ENCODE measurements around the gene CD27.

CD27 gene

GRCh38 chr12:6492838-6493496 is 48.2 kb downstream of the CD27 start, which contains the start of gene MRPL51 (continued):
- TF ChIP-seq ZNF501 (tag by site-specific recombination; IDR thresholded peaks at IDR 0.05): peak; percentile 91
- no peak for TF ChIP-seq ZNF214 (tag by site-specific recombination; IDR thresholded peaks at IDR 0.05; ENCODE audit: borderline replicate concordance)
- no peak for TF ChIP-seq ZNF423 (tag by site-specific recombination; IDR thresholded peaks at IDR 0.05)
- TF ChIP-seq ZNF580 (tag by site-specific recombination; IDR thresholded peaks at IDR 0.05): peak; percentile 99
- TF ChIP-seq, protein P1, sequence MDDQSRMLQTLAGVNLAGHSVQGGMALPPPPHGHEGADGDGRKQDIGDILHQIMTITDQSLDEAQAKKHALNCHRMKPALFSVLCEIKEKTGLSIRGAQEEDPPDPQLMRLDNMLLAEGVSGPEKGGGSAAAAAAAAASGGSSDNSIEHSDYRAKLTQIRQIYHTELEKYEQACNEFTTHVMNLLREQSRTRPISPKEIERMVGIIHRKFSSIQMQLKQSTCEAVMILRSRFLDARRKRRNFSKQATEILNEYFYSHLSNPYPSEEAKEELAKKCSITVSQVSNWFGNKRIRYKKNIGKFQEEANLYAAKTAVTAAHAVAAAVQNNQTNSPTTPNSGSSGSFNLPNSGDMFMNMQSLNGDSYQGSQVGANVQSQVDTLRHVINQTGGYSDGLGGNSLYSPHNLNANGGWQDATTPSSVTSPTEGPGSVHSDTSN (CRISPR knock-in tag; IDR thresholded peaks at IDR 0.05): no peak
- no peak for TF ChIP-seq ZNF473 (tag by site-specific recombination; IDR thresholded peaks at IDR 0.05)
- no peak for TF ChIP-seq ZNF555 (tag by site-specific recombination; conservative IDR thresholded peaks at IDR 0.05)
- TF ChIP-seq ZNF792 (tag by site-specific recombination; IDR thresholded peaks at IDR 0.05): no peak
- TF ChIP-seq ZBTB8A (tag by site-specific recombination; IDR thresholded peaks at IDR 0.05): peak; percentile 98
- TF ChIP-seq ZNF366 (tag by site-specific recombination; conservative IDR thresholded peaks at IDR 0.05): no peak
- no peak for TF ChIP-seq ZNF175 (tag by site-specific recombination; IDR thresholded peaks at IDR 0.05)
- TF ChIP-seq SP7 (tag by site-specific recombination; IDR thresholded peaks at IDR 0.05): peak; percentile 66
- TF ChIP-seq ZNF664 (tag by site-specific recombination; IDR thresholded peaks at IDR 0.05): no peak
- TF ChIP-seq ZNF561 (tag by site-specific recombination; IDR thresholded peaks at IDR 0.05; ENCODE audit: borderline replicate concordance): peak; percentile 86
- peak; percentile 95 for TF ChIP-seq SP2 (tag by site-specific recombination; IDR thresholded peaks at IDR 0.05)
- TF ChIP-seq, protein P2, sequence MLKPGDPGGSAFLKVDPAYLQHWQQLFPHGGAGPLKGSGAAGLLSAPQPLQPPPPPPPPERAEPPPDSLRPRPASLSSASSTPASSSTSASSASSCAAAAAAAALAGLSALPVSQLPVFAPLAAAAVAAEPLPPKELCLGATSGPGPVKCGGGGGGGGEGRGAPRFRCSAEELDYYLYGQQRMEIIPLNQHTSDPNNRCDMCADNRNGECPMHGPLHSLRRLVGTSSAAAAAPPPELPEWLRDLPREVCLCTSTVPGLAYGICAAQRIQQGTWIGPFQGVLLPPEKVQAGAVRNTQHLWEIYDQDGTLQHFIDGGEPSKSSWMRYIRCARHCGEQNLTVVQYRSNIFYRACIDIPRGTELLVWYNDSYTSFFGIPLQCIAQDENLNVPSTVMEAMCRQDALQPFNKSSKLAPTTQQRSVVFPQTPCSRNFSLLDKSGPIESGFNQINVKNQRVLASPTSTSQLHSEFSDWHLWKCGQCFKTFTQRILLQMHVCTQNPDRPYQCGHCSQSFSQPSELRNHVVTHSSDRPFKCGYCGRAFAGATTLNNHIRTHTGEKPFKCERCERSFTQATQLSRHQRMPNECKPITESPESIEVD (tag by site-specific recombination; IDR thresholded peaks at IDR 0.05): no peak
- peak; percentile 55; the same call in 1 of the 2 replicates for TF ChIP-seq ZNF24 (tag by site-specific recombination; IDR thresholded peaks at IDR 0.05)
- no peak for TF ChIP-seq ZNF837 (tag by site-specific recombination; IDR thresholded peaks at IDR 0.05)
- no peak for TF ChIP-seq ZNF544 (tag by site-specific recombination; IDR thresholded peaks at IDR 0.05)
- no peak for TF ChIP-seq PRDM1 (tag by site-specific recombination; IDR thresholded peaks at IDR 0.05)
- TF ChIP-seq ZBTB49 (tag by site-specific recombination; IDR thresholded peaks at IDR 0.05; ENCODE audit: low read depth): no peak
- TF ChIP-seq ZNF600 (tag by site-specific recombination; IDR thresholded peaks at IDR 0.05): no peak
- no peak for TF ChIP-seq ZFP69B (tag by site-specific recombination; IDR thresholded peaks at IDR 0.05)
- TF ChIP-seq, protein P3, sequence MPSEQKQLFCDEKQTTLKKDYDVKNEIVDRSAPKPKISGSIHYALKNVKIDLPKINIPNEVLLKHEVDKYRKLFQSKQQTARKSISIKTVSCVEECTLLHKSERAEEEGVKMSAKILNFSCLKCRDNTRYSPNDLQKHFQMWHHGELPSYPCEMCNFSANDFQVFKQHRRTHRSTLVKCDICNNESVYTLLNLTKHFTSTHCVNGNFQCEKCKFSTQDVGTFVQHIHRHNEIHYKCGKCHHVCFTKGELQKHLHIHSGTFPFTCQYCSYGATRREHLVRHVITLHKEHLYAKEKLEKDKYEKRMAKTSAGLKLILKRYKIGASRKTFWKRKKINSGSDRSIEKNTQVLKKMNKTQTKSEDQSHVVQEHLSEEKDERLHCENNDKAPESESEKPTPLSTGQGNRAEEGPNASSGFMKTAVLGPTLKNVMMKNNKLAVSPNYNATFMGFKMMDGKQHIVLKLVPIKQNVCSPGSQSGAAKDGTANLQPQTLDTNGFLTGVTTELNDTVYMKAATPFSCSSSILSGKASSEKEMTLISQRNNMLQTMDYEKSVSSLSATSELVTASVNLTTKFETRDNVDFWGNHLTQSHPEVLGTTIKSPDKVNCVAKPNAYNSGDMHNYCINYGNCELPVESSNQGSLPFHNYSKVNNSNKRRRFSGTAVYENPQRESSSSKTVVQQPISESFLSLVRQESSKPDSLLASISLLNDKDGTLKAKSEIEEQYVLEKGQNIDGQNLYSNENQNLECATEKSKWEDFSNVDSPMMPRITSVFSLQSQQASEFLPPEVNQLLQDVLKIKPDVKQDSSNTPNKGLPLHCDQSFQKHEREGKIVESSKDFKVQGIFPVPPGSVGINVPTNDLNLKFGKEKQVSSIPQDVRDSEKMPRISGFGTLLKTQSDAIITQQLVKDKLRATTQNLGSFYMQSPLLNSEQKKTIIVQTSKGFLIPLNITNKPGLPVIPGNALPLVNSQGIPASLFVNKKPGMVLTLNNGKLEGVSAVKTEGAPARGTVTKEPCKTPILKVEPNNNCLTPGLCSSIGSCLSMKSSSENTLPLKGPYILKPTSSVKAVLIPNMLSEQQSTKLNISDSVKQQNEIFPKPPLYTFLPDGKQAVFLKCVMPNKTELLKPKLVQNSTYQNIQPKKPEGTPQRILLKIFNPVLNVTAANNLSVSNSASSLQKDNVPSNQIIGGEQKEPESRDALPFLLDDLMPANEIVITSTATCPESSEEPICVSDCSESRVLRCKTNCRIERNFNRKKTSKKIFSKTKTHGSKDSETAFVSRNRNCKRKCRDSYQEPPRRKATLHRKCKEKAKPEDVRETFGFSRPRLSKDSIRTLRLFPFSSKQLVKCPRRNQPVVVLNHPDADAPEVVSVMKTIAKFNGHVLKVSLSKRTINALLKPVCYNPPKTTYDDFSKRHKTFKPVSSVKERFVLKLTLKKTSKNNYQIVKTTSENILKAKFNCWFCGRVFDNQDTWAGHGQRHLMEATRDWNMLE (tag by site-specific recombination; conservative IDR thresholded peaks at IDR 0.05; ENCODE audit: low read depth): peak; percentile 63
- peak; percentile 21; the same call in 1 of the 2 replicates for TF ChIP-seq ZBTB17 (tag by site-specific recombination; IDR thresholded peaks at IDR 0.05)
- TF ChIP-seq ZNF354C (tag by site-specific recombination; IDR thresholded peaks at IDR 0.05; ENCODE audit: borderline replicate concordance, low read depth): no peak
- no peak for TF ChIP-seq ZBTB6 (tag by site-specific recombination; IDR thresholded peaks at IDR 0.05)
- TF ChIP-seq ZNF416 (tag by site-specific recombination; IDR thresholded peaks at IDR 0.05): no peak
- TF ChIP-seq ZNF140 (tag by site-specific recombination; IDR thresholded peaks at IDR 0.05): no peak
